Panc1 (cell line): ENCODE measurements around the gene NFATC1. TPM values are rescaled to one million over a fixed set of nuclear protein-coding genes. Genes with fewer than 3 reads are reported as not detected.

Experiments used
- ATAC-seq: fragments of 200-7000 bp; cut with Tn5 transposase; 2 replicates; pipeline ENCODE4 v1.9.1; 2020; ENCODE audit warnings: mild to moderate bottlenecking, moderate library complexity
- BruUV-seq: library from RNA; stranded (reverse); fragments of 400-500 nt; replicated peaks from 2 replicates; lab custom pipeline; 2021; lab: Mats Ljungman, UMichigan
- CTCF ChIA-PET: fragments of 300-600 bp; sonication (Branson Sonifier 250); formaldehyde crosslinking; loops from one replicate; lab custom pipeline; 2022; ENCODE audit warnings: antibody characterized with exemption; lab: Charles Lee
- POLR2A ChIA-PET: fragments of 300-600 bp; sonication (Branson Sonifier 250); formaldehyde crosslinking; loops from one replicate; lab custom pipeline; 2022; ENCODE audit warnings: antibody characterized with exemption; lab: Charles Lee
- DNase-seq: peaks from one replicate; pipeline ENCODE4 v3.0.0-alpha.2; 2010; ENCODE audit warnings: low read depth, low spot score
- H3K27ac ChIP-seq: 2 replicates; pipeline ENCODE4 v1.5.1; 2011; ENCODE audit warnings: mild to moderate bottlenecking, low read length, inconsistent platforms
- H3K27me3 ChIP-seq: fragments of 200-500 bp; sonication (Bioruptor generic); 2 replicates; pipeline ENCODE4 v1.6.0; 2014; ENCODE audit warnings: low read length, inconsistent platforms; ENCODE audit not compliant: control insufficient read depth, insufficient read depth
- H3K36me3 ChIP-seq: fragments of 200-500 bp; sonication (Bioruptor generic); 2 replicates; pipeline ENCODE4 v1.5.1; 2014; ENCODE audit warnings: inconsistent platforms, mild to moderate bottlenecking, low read length, moderate library complexity; ENCODE audit not compliant: control insufficient read depth, insufficient read depth
- H3K4me1 ChIP-seq: 2 replicates; pipeline ENCODE4 v1.5.1; 2011; ENCODE audit warnings: inconsistent platforms, mild to moderate bottlenecking, low read length, moderate library complexity; ENCODE audit not compliant: control insufficient read depth, insufficient read depth
- H3K4me3 ChIP-seq, 2 experiments: 2 replicates each; pipeline ENCODE4 v1.5.1; 2011 to 2012; ENCODE audit warnings: low read depth in 2 of 2, low read length in 2 of 2, mild to moderate bottlenecking in 2 of 2, inconsistent platforms in 1 of 2, moderate library complexity in 1 of 2
- H3K9me3 ChIP-seq: fragments of 200-500 bp; sonication (Bioruptor generic); 2 replicates; pipeline ENCODE4 v1.5.1; 2014; ENCODE audit warnings: low read depth, mild to moderate bottlenecking, inconsistent platforms, low read length, moderate library complexity; ENCODE audit not compliant: control insufficient read depth, insufficient read depth
- POLR2AphosphoS5 ChIP-seq: IDR thresholded peaks from 2 replicates; pipeline ENCODE4 v1.6.1; 2012; ENCODE audit warnings: mild to moderate bottlenecking, low read depth, low read length, moderate library complexity
- SIN3A ChIP-seq: IDR thresholded peaks from 2 replicates; pipeline ENCODE4 v1.6.1; 2012; ENCODE audit warnings: low read depth, mild to moderate bottlenecking, low read length, moderate library complexity, borderline replicate concordance; ENCODE audit not compliant: insufficient read depth
- TCF7L2 ChIP-seq: IDR thresholded peaks from 2 replicates; pipeline ENCODE4 v1.6.1; 2011; ENCODE audit warnings: mild to moderate bottlenecking, low read depth, low read length, inconsistent platforms
- in situ Hi-C: cut with HindIII; loops from 2 replicates; pipeline ENCODE4 v1.10.0; 2016; ENCODE audit warnings: low sequenced_read_pairs, low pct_unique_long_range_greater_than_20kb
- intact Hi-C: fragments of 100-400 bp; cut with micrococcal nuclease; formaldehyde crosslinking; loops from one replicate; pipeline ENCODE4 v1.10.0; 2022; ENCODE audit not compliant: unreplicated experiment
- total RNA-seq: library from RNA; stranded (reverse); gene quantifications from one replicate; pipeline ENCODE4 v1.2.1, GENCODE V29; 2021; ENCODE audit not compliant: unreplicated experiment
- TF ChIP-seq, protein P1 (sequence below), 2 experiments: IDR thresholded peaks; 2 replicates each; pipeline ENCODE4 v1.6.1; 2011 to 2012; ENCODE audit warnings: low read depth in 2 of 2, control low read depth in 1 of 2, low read length in 1 of 2, mild to moderate bottlenecking in 1 of 2, moderate library complexity in 1 of 2; ENCODE audit not compliant: insufficient read depth in 1 of 2
- TF ChIP-seq, protein P2 (sequence below): fragments of 450-650 bp; IDR thresholded peaks from 2 replicates; pipeline ENCODE4 v1.5.1; 2017; ENCODE audit warnings: mild to moderate bottlenecking

Gene NFATC1
- total RNA-seq, 1 experiment from 2014 or later, result 30.8 TPM

DNA sequence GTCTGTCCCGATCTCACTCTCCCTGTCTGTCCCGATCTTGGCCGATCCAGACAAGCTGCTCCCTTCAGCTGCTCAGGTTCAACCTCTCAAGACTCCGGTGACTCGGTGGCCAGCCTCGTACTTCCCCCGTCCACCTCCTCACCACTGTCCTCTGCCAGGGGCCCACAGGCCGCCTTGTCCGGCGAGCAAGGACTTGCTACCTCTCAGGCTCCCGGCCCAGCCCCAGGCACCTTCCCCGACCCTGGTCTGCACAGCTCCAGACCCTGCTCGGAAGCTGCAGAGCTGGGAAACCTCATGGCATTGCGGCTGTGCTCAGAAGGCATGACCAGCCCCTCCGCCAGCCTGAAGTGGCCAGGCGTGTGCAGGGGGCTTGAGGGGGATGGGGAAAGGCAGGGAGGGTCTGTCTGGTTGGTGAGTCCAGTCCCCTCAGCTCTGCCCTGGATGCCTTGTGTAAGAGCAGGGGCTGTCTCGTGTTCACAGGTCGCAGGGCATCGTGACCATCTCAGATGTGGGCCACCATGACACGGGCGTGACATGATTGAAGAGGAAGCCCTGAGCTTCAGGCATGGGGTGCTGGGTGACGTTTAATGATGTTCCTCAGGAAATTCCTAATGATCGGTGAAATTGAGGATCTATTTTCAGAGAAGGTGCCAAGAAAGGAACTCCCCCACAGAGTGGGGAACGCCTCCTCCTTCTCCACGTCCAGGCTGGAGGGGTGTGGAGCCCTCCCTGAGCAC lies 162.6 kb downstream of the NFATC1 start:
- Histone ChIP-seq H3K4me3 (no peak overlapping the region), H3K27me3 (peaks cover 10% of the 10 kb centered on the region), H3K27ac (no peak overlapping the region), H3K36me3 (no peaks in the 10 kb centered on the region), H3K9me3 (no peaks in the 10 kb centered on the region), H3K4me1 (no peaks in the 10 kb centered on the region; the same call in 1 of the 2 replicates)
- no peak for ATAC-seq
- BruUV-seq, result no TSS peak
- ChIA-PET CTCF (interaction anchor here (0.7 kb wide), 1 partner anchor 46 kb away, joined by 3 read pairs; no protein-coding TSS in a partner anchor), POLR2A (no interaction called here)
- DNase-seq, result no peak
- TF ChIP-seq TCF7L2 (no peak), SIN3A (no peak), POLR2AphosphoS5 (no peak)
- TF ChIP-seq, protein P1, sequence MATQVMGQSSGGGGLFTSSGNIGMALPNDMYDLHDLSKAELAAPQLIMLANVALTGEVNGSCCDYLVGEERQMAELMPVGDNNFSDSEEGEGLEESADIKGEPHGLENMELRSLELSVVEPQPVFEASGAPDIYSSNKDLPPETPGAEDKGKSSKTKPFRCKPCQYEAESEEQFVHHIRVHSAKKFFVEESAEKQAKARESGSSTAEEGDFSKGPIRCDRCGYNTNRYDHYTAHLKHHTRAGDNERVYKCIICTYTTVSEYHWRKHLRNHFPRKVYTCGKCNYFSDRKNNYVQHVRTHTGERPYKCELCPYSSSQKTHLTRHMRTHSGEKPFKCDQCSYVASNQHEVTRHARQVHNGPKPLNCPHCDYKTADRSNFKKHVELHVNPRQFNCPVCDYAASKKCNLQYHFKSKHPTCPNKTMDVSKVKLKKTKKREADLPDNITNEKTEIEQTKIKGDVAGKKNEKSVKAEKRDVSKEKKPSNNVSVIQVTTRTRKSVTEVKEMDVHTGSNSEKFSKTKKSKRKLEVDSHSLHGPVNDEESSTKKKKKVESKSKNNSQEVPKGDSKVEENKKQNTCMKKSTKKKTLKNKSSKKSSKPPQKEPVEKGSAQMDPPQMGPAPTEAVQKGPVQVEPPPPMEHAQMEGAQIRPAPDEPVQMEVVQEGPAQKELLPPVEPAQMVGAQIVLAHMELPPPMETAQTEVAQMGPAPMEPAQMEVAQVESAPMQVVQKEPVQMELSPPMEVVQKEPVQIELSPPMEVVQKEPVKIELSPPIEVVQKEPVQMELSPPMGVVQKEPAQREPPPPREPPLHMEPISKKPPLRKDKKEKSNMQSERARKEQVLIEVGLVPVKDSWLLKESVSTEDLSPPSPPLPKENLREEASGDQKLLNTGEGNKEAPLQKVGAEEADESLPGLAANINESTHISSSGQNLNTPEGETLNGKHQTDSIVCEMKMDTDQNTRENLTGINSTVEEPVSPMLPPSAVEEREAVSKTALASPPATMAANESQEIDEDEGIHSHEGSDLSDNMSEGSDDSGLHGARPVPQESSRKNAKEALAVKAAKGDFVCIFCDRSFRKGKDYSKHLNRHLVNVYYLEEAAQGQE (IDR thresholded peaks at IDR 0.05; ENCODE audit: insufficient read depth in 1 of 2, low read depth in 2 of 2, low read length in 1 of 2), result no peak
- TF ChIP-seq, protein P2, sequence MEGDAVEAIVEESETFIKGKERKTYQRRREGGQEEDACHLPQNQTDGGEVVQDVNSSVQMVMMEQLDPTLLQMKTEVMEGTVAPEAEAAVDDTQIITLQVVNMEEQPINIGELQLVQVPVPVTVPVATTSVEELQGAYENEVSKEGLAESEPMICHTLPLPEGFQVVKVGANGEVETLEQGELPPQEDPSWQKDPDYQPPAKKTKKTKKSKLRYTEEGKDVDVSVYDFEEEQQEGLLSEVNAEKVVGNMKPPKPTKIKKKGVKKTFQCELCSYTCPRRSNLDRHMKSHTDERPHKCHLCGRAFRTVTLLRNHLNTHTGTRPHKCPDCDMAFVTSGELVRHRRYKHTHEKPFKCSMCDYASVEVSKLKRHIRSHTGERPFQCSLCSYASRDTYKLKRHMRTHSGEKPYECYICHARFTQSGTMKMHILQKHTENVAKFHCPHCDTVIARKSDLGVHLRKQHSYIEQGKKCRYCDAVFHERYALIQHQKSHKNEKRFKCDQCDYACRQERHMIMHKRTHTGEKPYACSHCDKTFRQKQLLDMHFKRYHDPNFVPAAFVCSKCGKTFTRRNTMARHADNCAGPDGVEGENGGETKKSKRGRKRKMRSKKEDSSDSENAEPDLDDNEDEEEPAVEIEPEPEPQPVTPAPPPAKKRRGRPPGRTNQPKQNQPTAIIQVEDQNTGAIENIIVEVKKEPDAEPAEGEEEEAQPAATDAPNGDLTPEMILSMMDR, result no peak
- in situ Hi-C loops (no loop called here), intact Hi-C loops (no loop called here)

DNA sequence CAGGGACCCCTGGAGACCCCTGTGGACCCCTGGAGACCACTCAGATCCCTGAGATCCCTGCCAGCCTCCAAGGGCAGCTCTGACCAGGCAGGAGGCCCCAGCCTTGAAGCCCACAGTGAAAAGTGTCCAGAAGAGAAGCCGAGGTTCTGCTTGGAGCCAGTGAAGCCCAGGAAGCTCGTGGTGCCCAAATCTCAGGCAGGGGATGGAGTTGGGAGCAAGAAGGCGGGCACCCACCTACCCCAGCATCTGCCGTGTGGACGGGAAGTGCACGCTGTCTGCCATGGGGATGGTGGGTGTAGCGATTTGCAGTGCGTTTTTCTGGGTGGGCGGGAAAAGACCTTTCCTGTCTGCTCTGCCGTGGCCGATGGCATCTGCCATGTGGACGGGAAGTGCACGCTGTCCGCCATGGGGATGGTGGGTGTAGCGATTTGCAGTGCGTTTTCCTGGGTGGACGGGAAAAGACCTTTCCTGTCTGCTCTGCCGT lies 163.2 kb downstream of the NFATC1 start:
- ATAC-seq (no peak), DNase-seq (no peak)
- BruUV-seq, result no TSS peak
- no peak overlapping the region for H3K4me3 ChIP-seq
- CTCF ChIA-PET, result interaction anchor here (0.7 kb wide), 1 partner anchor 45 kb away, joined by 3 read pairs; no protein-coding TSS in a partner anchor
- TF ChIP-seq POLR2AphosphoS5 (no peak), SIN3A (no peak), TCF7L2 (no peak)
- TF ChIP-seq, protein P1 (IDR thresholded peaks at IDR 0.05; ENCODE audit: insufficient read depth in 1 of 2, low read depth in 2 of 2, low read length in 1 of 2), result no peak
- TF ChIP-seq, protein P2, result no peak
- intact Hi-C loops (no loop called here), in situ Hi-C loops (no loop called here)
- no peaks in the 10 kb centered on the region for H3K36me3 ChIP-seq
- no peak overlapping the region for H3K27ac ChIP-seq
- POLR2A ChIA-PET, result no interaction called here
- H3K9me3 ChIP-seq, result no peaks in the 10 kb centered on the region
- peaks cover 6% of the 10 kb centered on the region for H3K27me3 ChIP-seq
- H3K4me1 ChIP-seq, result no peaks in the 10 kb centered on the region; the same call in 1 of the 2 replicates
